ENCODE results near the gene GPR17. TPM values are rescaled to one million over a fixed set of nuclear protein-coding genes. Genes with fewer than 3 reads are reported as not detected.

GPR17 gene
- total and polyA plus RNA-seq, 2 experiments from 2014 or later: not detected

DNA sequence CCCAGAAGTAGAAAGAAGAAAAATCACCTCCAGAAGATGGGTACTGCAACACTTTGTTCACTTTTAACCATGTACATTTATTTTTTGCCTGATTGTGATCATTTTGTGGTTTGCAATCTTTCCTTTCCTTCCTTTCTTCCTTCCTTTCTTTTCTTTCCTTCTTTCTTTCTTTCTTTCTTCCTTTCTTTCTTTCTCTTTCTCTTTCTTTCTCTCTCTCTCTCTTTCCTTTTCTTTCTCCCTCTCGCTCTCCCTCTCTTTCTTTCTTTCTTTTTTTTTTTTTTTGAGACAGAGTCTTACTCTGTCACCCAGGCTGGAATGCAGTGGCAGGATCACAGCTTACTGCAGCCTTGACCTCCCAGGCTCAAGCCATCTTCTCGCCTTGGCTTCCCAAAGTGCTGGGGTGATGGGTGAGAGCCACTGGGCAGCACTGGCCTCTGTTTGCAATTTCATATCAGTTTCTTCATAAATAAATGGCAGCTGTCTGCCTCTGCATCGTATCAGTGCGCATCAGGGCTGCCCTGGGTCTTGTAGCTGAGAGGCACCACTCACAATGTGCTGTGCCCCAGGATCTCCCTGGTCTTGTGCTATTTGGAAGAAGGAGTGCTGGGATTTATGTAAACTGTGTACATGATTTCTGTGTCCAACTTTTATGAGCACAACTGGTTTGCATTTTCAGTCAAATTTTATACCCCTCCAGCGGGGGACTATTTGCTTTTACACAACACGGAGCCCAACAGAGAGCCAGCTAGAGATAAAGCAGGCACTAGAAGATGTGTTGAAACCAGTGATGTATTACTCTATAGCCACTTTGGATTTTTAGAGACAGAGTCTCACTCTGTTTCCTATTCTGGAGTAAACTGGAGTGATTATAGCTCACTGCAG is 36.3 kb downstream of the GPR17 start (continued):
- no peak for TF ChIP-seq POLR2AphosphoS5 (IDR thresholded peaks at IDR 0.05; ENCODE audit: low read depth)
- no peak for TF ChIP-seq CREB1 (CRISPR knock-in tag; IDR thresholded peaks at IDR 0.05; ENCODE audit: low read depth)
- TF ChIP-seq, protein P1, sequence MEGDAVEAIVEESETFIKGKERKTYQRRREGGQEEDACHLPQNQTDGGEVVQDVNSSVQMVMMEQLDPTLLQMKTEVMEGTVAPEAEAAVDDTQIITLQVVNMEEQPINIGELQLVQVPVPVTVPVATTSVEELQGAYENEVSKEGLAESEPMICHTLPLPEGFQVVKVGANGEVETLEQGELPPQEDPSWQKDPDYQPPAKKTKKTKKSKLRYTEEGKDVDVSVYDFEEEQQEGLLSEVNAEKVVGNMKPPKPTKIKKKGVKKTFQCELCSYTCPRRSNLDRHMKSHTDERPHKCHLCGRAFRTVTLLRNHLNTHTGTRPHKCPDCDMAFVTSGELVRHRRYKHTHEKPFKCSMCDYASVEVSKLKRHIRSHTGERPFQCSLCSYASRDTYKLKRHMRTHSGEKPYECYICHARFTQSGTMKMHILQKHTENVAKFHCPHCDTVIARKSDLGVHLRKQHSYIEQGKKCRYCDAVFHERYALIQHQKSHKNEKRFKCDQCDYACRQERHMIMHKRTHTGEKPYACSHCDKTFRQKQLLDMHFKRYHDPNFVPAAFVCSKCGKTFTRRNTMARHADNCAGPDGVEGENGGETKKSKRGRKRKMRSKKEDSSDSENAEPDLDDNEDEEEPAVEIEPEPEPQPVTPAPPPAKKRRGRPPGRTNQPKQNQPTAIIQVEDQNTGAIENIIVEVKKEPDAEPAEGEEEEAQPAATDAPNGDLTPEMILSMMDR (conservative IDR thresholded peaks at IDR 0.05; ENCODE audit: low read depth in 2 of 2): no peak
- no peak for TF ChIP-seq EZH2phosphoT487 (IDR thresholded peaks at IDR 0.05; ENCODE audit: unreplicated experiment)
- no peak for TF ChIP-seq ETS1 (IDR thresholded peaks at IDR 0.05)
- TF ChIP-seq JUNB (IDR thresholded peaks at IDR 0.05; ENCODE audit: unreplicated experiment): no peak
- TF ChIP-seq STAT1 (IDR thresholded peaks at IDR 0.05; ENCODE audit: unreplicated experiment): no peak
- TF ChIP-seq, protein P2, sequence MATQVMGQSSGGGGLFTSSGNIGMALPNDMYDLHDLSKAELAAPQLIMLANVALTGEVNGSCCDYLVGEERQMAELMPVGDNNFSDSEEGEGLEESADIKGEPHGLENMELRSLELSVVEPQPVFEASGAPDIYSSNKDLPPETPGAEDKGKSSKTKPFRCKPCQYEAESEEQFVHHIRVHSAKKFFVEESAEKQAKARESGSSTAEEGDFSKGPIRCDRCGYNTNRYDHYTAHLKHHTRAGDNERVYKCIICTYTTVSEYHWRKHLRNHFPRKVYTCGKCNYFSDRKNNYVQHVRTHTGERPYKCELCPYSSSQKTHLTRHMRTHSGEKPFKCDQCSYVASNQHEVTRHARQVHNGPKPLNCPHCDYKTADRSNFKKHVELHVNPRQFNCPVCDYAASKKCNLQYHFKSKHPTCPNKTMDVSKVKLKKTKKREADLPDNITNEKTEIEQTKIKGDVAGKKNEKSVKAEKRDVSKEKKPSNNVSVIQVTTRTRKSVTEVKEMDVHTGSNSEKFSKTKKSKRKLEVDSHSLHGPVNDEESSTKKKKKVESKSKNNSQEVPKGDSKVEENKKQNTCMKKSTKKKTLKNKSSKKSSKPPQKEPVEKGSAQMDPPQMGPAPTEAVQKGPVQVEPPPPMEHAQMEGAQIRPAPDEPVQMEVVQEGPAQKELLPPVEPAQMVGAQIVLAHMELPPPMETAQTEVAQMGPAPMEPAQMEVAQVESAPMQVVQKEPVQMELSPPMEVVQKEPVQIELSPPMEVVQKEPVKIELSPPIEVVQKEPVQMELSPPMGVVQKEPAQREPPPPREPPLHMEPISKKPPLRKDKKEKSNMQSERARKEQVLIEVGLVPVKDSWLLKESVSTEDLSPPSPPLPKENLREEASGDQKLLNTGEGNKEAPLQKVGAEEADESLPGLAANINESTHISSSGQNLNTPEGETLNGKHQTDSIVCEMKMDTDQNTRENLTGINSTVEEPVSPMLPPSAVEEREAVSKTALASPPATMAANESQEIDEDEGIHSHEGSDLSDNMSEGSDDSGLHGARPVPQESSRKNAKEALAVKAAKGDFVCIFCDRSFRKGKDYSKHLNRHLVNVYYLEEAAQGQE (IDR thresholded peaks at IDR 0.05; ENCODE audit: unreplicated experiment): no peak
- no peak for TF ChIP-seq EZH2 (IDR thresholded peaks at IDR 0.05; ENCODE audit: low read depth, unreplicated experiment)

- no peak overlapping the region for H3K27ac ChIP-seq (ENCODE audit: low read depth)
- H3K9me2 ChIP-seq (ENCODE audit: insufficient read depth): no peaks in the 10 kb centered on the region
- H3K4me3 ChIP-seq: no peak overlapping the region
- peaks cover under 1% of the 10 kb centered on the region; the same call in 1 of the 2 replicates for H3K27me3 ChIP-seq (ENCODE audit: insufficient read depth)
- no peaks in the 10 kb centered on the region for H4K20me1 ChIP-seq (replicated peaks; ENCODE audit: insufficient read depth)
- no peaks in the 10 kb centered on the region for H3K36me3 ChIP-seq (ENCODE audit: insufficient read depth)
- Mint-ChIP-seq H3K4me3 (no peak overlapping the region), H3K27me3 (ENCODE audit: insufficient read depth, low read depth, poor library complexity) (peaks cover 2% of the 10 kb centered on the region), H3K27ac (no peak overlapping the region), H3K36me3 (ENCODE audit: low read depth) (no peaks in the 10 kb centered on the region), H3K4me1 (peaks cover 2% of the 10 kb centered on the region; the same call in 1 of the 3 replicates), H3K9me3 (peaks cover 2% of the 10 kb centered on the region; the same call in 1 of the 3 replicates)
- H3K79me2 ChIP-seq (replicated peaks; ENCODE audit: insufficient read depth): no peaks in the 10 kb centered on the region
- ATAC-seq (no peak), DNase-seq (ENCODE audit: low spot score) (no peak)
- no peak overlapping the region for H3K4me2 ChIP-seq
- H3F3A ChIP-seq (replicated peaks; ENCODE audit: low read depth): no peaks in the 10 kb centered on the region
- no peaks in the 10 kb centered on the region for H3K4me1 ChIP-seq (ENCODE audit: insufficient read depth)
- no peak overlapping the region for H2AFZ ChIP-seq
- TF ChIP-seq EZH2 (IDR thresholded peaks at IDR 0.05; ENCODE audit: low read depth, unreplicated experiment) (no peak), JUNB (IDR thresholded peaks at IDR 0.05; ENCODE audit: unreplicated experiment) (no peak)
- TF ChIP-seq, protein P2 (IDR thresholded peaks at IDR 0.05; ENCODE audit: unreplicated experiment): no peak
Measured at GRCh38 chr2:127683056-127683455, 37.1 kb downstream of the GPR17 start.

All from GM23338 (cell line).